NCI-H345 (cell line): ENCODE measurements around the gene NCR2.

Experiments used
- DNase-seq: peaks from one replicate; lab custom pipeline; 2025; lab: John Stamatoyannopoulos, UW

NCR2 gene

GRCh38 chr6:41359617-41360313 is 24.4 kb downstream of the NCR2 start:
- DNase-seq, result no peak

GRCh38 chr6:41360314-41360685 is 24.9 kb downstream of the NCR2 start:
- no peak for DNase-seq

- DNase-seq, result no peak
These were observed 30.7 kb downstream of the NCR2 start for GRCh38 chr6:41366150-41366549.

GRCh38 chr6:41367061-41367460 is 31.7 kb downstream of the NCR2 start:
- DNase-seq, result no peak

- peak; percentile 72 for DNase-seq
These were observed 32.3 kb downstream of the NCR2 start for GRCh38 chr6:41367700-41368099.

GRCh38 chr6:41370488-41371111 is 35.2 kb downstream of the NCR2 start:
- no peak for DNase-seq

GRCh38 chr6:41371461-41371991 is 36.1 kb downstream of the NCR2 start:
- DNase-seq, result no peak

- DNase-seq, result no peak
These were observed 36.8 kb downstream of the NCR2 start for GRCh38 chr6:41371992-41372831.

GRCh38 chr6:41372832-41373626 is 37.6 kb downstream of the NCR2 start:
- DNase-seq, result no peak

GRCh38 chr6:41373627-41373918 is 38.2 kb downstream of the NCR2 start:
- DNase-seq, result no peak

GRCh38 chr6:41373919-41374617 is 38.7 kb downstream of the NCR2 start:
- no peak for DNase-seq

- no peak for DNase-seq
These were observed 39.5 kb downstream of the NCR2 start for GRCh38 chr6:41374618-41375590.

GRCh38 chr6:41375598-41376151 is 40.3 kb downstream of the NCR2 start:
- DNase-seq, result no peak

GRCh38 chr6:41376176-41376575 is 40.8 kb downstream of the NCR2 start:
- no peak for DNase-seq

- DNase-seq, result no peak
These were observed 41.7 kb downstream of the NCR2 start for GRCh38 chr6:41377071-41377470.

- DNase-seq, result no peak
These were observed 43.9 kb downstream of the NCR2 start for GRCh38 chr6:41379306-41379705.

- DNase-seq, result no peak
These were observed 51.2 kb downstream of the NCR2 start for GRCh38 chr6:41386594-41386993.

- DNase-seq, result no peak
These were observed 56.8 kb downstream of the NCR2 start for GRCh38 chr6:41392246-41392645.

- no peak for DNase-seq
These were observed 60.9 kb downstream of the NCR2 start for GRCh38 chr6:41396335-41396734.

- no peak for DNase-seq
These were observed 64.0 kb downstream of the NCR2 start for GRCh38 chr6:41399424-41399823.
